Endothelial cell of umbilical vein (primary cell): ENCODE data around the gene LAMB1.

Experiments
- EZH2 ChIP-seq: IDR thresholded peaks from 2 replicates; pipeline ENCODE4 v1.6.1; 2012; ENCODE audit warnings: borderline replicate concordance, low read depth, mild to moderate bottlenecking, moderate library complexity, low read length, inconsistent platforms; ENCODE audit not compliant: severe bottlenecking
- GATA2 ChIP-seq: IDR thresholded peaks from 2 replicates; pipeline ENCODE4 v1.7.0; 2011; ENCODE audit warnings: low read depth, mild to moderate bottlenecking, moderate library complexity, mixed read lengths, low read length; ENCODE audit not compliant: insufficient read length, insufficient read depth
- MYC ChIP-seq: IDR thresholded peaks from one replicate; pipeline ENCODE4 v1.6.1; 2011; ENCODE audit warnings: mild to moderate bottlenecking, low read depth, low read length
- POLR2A ChIP-seq: IDR thresholded peaks from 2 replicates; pipeline ENCODE4 v1.6.1; 2012; ENCODE audit warnings: low read depth, mild to moderate bottlenecking, control low read depth, low read length
- POLR2AphosphoS5 ChIP-seq: IDR thresholded peaks from 2 replicates; pipeline ENCODE4 v1.6.1; 2012; ENCODE audit warnings: low read depth, mild to moderate bottlenecking, control low read depth, low read length, moderate library complexity; ENCODE audit not compliant: insufficient read depth
- TF ChIP-seq, protein P1 (sequence below), 2 donors: IDR thresholded peaks; 1 replicate in 1 of 2; 2 replicates in 1 of 2; pipeline ENCODE4 v1.5.1; 2011; ENCODE audit warnings: low read length in 2 of 2, mild to moderate bottlenecking in 2 of 2, moderate library complexity in 2 of 2, control low read depth in 1 of 2, inconsistent platforms in 1 of 2, low read depth in 1 of 2; ENCODE audit not compliant: insufficient read depth in 1 of 2; ENCODE audit errors: extremely low read depth in 1 of 2
- TF ChIP-seq, protein P2 (sequence below): IDR thresholded peaks from 2 replicates; pipeline ENCODE4 v1.6.1; 2011; ENCODE audit not compliant: insufficient read depth, insufficient read length

DNA sequence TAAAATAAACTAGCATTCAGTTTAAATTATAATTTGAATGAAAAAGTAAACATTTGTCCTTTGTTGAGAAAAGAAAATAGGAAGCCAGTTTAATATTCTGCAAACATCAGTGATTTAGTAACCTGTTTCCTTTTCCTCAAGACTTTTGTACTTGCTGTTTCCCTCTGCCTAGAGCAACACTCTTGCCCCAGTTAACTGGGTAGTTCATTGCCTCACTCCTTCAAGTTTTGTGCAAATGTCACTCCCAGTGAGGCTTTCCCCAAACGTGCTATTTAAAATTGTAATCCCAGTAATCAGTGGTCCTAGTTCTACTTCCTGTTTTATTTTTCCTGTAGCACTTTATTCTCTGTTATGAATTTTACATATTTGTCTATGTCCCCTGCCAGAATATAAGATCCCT lies 88.1 kb downstream of the LAMB1 start:
- TF ChIP-seq, protein P1, sequence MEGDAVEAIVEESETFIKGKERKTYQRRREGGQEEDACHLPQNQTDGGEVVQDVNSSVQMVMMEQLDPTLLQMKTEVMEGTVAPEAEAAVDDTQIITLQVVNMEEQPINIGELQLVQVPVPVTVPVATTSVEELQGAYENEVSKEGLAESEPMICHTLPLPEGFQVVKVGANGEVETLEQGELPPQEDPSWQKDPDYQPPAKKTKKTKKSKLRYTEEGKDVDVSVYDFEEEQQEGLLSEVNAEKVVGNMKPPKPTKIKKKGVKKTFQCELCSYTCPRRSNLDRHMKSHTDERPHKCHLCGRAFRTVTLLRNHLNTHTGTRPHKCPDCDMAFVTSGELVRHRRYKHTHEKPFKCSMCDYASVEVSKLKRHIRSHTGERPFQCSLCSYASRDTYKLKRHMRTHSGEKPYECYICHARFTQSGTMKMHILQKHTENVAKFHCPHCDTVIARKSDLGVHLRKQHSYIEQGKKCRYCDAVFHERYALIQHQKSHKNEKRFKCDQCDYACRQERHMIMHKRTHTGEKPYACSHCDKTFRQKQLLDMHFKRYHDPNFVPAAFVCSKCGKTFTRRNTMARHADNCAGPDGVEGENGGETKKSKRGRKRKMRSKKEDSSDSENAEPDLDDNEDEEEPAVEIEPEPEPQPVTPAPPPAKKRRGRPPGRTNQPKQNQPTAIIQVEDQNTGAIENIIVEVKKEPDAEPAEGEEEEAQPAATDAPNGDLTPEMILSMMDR (IDR thresholded peaks at IDR 0.05; ENCODE audit: extremely low read depth in 1 of 2, insufficient read depth in 1 of 2, low read depth in 1 of 2, low read length in 2 of 2): no peak
- TF ChIP-seq, protein P2, sequence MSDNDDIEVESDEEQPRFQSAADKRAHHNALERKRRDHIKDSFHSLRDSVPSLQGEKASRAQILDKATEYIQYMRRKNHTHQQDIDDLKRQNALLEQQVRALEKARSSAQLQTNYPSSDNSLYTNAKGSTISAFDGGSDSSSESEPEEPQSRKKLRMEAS: no peak
- TF ChIP-seq GATA2: no peak
- no peak for TF ChIP-seq POLR2A
- TF ChIP-seq EZH2: no peak
- TF ChIP-seq POLR2AphosphoS5: no peak
- TF ChIP-seq MYC: no peak
